Stomach (tissue), 4 donors: ENCODE results near the gene MYBBP1A.

ENCODE experiments used
- EP300 ChIP-seq: sonication (generic); formaldehyde crosslinking; IDR thresholded peaks from one replicate; pipeline ENCODE4 v1.6.1; 2017; ENCODE audit warnings: antibody characterized with exemption
- POLR2AphosphoS5 ChIP-seq, 3 donors: sonication (generic); formaldehyde crosslinking; IDR thresholded peaks; one replicate each; pipeline ENCODE4 v1.6.1; 2016; ENCODE audit warnings: antibody characterized with exemption in 3 of 3
- TF ChIP-seq, protein P1 (sequence below), 7 experiments: fragments of 450-650 bp in 4 of 7; fragments of 200-600 bp in 3 of 7; sonication (generic) in 3 of 7; IDR thresholded peaks; one replicate each; pipeline ENCODE4 v1.5.1; 2016 to 2019; ENCODE audit warnings: antibody characterized with exemption in 7 of 7, control low read depth in 2 of 7, mild to moderate bottlenecking in 1 of 7

DNA sequence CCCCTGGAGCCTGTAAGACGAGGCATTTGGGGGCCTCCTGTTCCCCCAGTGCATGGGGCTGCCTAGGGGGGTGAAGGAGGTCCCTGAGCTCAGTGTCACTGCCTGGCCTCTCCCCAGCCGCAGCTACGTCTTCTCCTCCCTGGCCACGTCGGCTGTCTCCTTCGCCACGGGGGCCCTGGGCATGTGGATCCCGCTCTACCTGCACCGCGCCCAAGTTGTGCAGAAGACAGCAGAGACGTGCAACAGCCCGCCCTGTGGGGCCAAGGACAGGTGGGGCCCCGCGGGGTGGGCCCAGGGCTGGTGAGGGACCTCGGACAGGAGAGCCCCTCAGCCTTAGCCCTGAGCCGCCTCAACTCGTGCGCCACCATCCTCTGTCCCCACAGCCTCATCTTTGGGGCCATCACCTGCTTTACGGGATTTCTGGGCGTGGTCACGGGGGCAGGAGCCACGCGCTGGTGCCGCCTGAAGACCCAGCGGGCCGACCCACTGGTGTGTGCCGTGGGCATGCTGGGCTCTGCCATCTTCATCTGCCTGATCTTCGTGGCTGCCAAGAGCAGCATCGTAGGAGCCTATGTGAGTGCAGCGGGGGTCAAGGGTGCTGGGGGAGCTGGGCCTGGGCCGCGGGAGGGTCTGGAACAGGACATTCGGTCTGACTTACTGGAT is 22.2 kb downstream of the MYBBP1A start:
- TF ChIP-seq, protein P1, sequence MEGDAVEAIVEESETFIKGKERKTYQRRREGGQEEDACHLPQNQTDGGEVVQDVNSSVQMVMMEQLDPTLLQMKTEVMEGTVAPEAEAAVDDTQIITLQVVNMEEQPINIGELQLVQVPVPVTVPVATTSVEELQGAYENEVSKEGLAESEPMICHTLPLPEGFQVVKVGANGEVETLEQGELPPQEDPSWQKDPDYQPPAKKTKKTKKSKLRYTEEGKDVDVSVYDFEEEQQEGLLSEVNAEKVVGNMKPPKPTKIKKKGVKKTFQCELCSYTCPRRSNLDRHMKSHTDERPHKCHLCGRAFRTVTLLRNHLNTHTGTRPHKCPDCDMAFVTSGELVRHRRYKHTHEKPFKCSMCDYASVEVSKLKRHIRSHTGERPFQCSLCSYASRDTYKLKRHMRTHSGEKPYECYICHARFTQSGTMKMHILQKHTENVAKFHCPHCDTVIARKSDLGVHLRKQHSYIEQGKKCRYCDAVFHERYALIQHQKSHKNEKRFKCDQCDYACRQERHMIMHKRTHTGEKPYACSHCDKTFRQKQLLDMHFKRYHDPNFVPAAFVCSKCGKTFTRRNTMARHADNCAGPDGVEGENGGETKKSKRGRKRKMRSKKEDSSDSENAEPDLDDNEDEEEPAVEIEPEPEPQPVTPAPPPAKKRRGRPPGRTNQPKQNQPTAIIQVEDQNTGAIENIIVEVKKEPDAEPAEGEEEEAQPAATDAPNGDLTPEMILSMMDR (IDR thresholded peaks at IDR 0.05) = no peak
- TF ChIP-seq POLR2AphosphoS5 (IDR thresholded peaks at IDR 0.05) (no peak), EP300 (no peak)
